NCI-H187 (cell line): Measurements from ENCODE around the gene IGSF21.

Experiments
- DNase-seq, 2 experiments: peaks; one replicate each; lab custom pipeline; 2025; lab: John Stamatoyannopoulos, UW

The IGSF21 gene

DNA sequence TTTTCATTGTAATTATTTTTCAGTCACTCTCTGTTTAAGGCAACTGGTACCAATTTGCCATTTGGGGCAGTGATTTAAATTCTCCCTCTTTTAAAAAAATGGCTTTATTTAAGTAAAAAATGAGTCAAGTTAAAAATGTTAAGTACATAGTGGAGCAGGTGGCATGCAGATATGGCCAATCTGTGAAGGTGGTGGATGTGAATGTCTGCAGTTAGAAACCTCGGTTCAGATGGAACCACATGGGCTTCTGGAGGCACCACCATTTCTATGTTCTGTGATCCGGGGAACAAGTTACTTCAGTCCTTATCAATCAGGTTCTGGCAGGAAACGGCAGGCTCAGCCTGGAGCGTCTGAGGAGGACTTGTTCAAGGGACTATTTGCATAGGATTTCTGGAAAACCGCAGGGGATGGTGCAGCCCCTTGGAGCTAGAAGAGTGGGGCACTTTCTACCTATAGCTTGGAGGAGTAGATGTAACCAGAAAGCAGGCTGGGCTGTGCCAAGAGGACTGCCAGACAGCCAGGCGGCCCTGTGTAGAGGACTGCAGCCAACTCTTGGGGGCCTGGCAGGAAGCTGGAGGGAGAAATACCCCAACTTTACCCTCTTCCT, 12.3 kb downstream of the IGSF21 start:
- DNase-seq = no peak

DNA sequence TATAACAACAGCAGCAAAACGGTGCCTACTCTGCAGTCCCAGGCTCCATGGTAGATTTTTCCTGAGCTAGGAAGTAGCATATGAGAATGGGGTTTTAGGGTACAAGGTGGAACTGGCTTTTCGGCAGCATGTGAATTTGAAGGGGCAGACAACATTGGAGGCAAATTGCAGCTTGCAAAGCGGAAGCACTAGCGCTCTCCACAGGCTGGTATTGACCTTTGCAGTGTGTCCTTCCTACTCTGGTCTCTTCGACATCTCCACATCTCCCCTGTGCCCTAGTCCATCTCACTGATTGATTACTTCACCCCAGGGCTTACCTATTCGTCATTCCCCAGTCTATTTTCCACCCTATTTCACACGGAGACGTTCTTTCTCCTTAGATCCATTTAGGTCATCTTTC, 13.0 kb downstream of the IGSF21 start:
- DNase-seq = no peak

DNA sequence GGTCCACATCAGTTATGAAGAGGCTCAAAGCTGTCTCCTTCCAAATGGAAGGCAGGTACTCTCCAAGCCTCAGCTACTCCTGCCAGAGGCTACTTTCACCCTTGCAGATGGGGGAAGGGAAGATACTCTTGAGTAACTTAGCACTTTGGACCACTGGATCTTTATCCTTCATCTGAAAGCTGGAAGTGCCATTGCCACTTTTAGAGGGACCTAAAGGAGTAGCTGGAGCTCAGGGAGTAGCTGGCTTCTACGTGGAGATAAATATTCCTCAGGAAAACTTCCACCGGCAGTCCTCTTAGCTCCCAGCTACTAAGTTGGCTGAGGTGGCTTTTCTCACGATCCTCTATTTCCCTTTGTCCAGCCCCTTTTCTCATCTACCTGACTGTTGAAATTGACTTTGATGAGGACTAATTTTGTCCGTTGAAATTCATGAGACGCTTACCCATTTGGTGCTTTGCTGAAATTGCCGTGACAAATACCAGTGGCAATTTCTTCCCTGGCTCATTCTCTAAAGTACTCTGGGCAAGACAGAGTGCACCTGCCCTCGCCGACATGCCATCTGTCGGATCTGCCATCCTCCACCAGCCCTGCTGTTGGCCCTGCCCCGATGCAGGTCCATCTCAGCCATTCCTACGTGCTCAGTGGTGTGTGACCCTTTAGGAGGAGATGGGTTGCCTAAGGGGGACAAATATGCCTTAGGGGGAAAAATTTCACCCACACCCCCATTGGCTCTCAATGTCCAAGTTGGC, 13.6 kb downstream of the IGSF21 start:
- DNase-seq = no peak

DNA sequence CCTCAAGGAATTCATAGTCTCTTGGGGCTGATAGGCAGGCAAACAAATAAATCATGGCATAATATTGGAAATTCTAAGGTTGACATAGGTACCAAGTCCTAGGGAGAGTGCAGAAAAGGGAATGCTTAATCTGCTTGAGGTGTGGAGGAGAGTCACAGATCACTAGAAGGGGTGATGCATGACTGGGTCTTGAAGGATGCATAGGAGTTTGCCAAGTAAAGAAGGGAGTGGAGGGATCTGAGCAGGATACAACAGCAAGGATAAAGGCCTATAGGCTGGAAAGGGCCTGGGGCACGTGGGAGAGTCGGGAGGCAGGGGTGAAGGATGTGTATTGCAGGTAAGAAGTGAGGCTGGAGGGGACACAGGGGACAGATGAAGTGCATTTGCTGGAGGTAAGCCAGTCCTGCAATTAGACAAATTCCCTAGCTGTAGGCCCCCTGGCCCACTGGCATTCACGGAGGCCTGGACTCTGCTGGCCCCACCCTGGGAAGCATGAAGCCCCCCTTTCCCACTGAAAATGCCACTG, 15.9 kb downstream of the IGSF21 start:
- no peak for DNase-seq

DNA sequence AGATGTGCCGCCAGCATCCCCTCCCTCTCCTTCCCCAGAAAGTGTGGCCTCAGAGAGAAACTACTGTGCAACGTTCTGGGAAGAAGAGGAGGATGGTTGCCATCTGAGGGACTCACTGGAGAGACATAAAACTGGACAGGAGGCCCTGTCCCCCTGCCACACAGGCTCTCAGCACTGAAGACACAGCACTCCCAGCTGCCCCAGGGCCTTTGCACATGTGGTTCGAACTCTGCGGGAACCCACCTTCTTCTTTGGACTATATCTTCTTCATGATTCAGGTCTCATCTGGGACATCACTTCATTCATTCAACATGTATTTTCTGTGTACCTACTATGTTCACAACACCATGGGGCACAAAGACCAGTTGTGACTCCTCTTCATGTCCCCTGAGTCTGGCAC, 17.4 kb downstream of the IGSF21 start:
- DNase-seq = no peak

DNA sequence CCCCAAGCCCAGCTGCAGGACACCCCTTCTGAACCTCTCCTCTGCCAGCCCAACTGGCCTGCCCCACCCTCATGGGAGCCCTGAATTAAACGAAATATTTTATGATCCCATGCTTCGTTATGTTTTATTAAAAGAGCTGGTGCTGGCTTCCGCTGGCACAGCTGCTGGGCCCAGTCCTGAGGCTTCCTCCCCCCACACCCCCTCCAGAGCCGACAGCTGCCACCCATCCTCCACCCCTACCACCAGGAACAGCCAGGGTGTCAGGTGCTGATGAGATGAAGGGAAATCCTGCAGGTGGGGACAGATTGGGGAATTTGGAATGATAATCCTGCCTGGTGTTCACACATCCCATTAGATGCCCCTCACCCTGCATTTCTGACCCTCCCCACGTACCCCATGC, 19.0 kb downstream of the IGSF21 start:
- DNase-seq = no peak

DNA sequence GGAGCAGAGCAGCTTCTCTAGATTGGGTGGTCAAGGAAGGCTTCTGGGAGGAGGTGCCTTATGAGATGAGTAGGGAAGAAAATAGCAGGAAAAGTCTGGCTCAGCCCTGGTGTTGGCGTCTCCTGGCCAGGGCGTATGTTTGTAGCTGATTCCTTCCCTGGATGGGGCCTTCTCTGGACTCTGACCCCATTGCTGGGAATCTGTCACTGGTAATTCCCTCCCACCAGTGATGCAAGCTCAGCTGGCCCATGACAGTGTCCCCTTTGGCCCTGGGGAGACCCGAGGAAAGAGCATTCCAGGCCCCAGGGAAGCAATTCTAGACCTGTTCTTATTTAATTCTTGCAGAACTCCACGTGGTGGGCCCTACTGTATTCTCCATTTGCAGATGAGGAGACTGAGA, 20.7 kb downstream of the IGSF21 start:
- DNase-seq = no peak

DNA sequence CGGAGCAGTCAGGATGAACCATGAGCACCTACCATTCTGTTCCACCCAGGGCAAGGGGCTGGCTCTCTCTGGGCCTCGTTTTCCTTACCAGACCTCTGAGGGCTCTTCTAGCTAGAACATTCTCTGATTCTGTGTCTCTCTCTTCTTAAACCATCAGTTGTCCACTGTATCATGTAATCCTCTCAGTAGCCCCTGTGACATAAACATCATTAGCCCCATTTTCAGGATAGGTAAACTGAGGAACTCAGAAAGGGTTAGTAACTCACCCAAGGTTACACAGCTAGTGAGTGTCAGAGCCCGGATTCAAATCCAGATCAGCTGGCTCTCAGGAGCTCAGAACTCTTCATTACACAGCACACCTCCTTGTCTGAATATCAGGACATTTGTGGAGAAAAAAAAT, 22.8 kb downstream of the IGSF21 start:
- DNase-seq = no peak

DNA sequence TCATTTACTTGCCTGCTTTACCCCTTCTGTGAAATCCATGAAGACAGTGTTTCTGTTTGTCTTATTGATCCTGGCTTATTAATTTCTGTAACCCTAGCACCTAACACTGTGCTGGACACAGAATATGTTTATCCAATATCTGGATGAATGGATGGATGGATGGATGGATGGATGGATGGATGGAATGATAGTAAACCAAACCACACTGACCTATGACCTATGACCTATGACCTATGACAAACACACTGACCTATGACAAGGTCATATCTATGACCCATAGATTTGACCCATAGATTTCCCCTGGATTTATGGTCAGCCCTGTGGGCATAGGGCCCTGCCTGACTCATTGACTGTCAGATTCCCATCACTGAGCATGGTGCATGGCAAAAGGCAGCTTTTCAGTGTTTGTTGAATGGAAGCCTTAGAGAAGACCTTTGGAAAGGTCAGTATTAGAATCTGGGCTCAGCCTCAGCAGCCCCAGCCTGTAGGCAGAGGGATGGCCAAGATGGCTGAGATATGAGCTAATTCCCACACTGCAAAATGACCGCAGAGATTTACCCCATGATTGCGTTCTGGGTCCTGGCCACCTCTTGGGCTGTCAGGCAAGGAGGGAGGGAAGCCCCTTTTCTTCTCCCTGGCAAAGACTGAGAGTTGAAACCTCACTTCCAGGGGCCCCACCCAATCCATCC, 24.6 kb downstream of the IGSF21 start:
- DNase-seq = no peak

DNA sequence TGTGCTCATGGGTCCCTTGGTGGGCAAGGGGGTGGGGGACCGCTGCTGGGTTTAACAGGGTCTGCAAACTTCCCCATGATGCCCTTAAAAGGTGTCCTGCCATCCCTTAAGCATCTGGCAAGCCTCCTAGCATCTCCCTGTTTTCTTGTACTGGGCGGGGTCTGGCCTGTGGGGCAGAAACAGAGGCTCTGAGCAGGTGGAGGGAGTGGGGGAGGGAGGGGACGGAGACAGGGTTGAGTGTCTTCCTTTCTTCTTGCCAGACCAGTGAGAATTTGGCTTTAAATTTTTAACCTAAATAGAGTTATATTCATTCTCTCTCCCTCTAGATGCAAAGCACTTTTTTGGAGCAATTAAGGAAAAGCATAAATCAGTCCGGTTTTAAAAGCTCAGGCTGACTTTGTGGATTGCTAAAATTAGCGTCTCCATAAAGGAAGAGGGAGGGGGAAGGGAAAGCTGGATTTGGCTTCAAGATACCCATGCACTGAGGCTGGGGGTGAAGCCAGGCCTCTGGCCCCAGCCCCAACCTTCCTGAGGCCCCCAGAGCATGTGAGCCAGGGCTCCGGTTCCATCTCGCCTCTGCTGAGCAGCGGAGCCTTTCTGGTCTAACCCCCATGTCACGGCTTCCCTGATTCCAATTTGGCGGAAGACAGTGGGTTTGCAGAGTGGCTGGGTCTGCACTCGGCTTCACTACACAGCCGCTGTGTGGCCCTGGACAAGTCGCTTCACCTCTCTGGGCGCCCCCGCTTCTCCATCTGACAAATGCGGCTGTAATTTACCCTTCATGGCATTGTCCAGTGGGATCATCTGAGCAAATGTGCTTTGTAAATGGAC, 25.3 kb downstream of the IGSF21 start:
- DNase-seq = no peak

DNA sequence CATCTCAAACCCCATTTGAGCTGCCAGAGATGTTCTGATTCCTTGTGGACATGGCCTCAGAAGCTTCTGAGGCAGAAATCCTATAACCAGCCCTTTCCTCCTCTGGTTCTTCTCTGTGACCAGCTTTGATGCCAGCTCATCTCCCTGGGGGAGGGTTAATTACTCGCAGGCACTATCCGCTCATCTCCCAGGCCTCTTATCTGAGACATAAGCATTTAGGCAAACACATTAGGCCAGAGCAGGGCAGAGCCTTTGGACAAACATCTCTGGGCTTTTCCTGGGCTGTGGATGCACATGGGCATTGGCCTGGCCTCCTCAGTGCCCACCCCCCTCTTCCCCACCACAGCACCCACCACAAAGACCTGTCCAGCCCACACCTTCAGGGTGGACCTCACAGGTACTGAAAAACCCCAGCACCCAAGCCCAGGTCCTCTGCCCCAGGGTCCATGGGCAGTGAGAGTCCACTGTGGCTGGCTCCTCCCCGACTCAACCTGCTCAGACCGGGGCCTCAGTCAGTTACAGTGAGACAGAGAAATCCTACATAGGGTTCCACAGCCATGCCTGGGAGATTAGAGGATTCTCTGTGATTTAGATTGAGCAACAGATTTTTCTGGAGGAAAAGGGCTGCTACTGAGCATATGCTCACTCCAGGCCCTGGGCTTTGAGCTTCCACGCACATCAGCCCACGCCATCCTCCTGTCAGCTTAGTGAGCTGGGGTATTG, 26.9 kb downstream of the IGSF21 start:
- DNase-seq = peak; percentile 44 to 59

DNA sequence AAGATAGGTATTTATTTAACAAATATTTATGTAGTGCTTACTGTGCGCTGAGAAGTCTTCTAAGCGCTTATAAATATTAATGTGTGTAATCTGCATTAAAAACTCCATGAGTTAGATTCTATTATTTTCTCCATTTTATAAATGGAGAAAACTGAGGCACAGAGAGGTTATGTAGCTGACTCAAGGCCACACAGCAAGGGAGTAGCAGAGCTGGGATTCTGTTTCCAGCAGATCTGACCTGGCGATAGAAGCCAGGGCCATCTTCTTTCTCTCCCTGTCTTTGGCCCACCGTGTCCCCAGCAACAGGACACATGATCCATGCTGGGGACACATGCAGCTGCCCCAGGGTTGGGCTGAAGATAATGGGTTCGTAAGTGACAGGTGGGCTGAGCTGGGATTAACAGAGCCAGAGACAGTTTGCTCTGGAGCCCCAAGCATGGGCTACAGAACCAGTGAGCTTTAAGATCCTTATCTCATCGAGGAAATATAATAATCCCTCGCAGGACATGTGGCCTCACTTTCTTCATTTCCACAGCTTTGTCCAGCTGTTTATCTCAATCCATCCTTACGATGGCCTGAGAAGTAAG, 30.3 kb downstream of the IGSF21 start:
- DNase-seq = no peak

DNA sequence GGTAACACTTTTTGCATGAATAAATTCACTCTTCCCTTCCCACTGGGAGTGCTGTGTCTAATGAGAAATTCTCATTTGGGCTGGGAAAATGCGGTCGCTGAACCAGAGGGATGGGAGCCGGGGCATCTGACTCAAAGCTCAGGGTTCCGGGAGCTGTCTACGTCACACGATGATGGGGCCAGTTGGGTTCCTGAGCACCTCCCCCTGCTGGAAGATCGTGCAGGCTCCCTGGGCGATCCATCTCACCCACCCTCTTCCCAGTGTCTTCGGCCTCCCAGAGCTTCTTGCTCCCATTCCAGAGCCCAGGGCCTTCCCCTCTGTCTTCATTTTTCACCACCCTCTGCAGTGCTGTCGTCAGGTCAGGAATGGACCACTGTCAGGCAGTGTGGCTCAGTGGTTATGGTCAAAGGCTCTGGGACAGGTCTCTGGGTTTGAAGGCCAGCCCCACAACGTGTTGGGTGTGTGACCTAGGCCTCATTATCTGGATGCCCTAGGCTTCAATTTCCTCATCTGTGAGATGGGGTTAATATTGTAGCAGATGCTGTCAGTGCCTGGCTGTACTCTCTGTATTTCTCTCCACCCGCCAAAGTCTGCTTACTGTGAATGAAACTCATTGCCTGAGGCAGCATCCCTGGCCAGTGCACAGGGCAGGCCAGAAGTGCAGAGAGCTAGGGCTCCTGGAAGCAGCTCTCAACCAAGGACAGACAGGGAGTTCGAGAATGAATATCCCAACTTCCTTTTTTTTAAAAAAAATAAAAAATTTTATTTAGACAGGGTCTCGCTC, 31.8 kb downstream of the IGSF21 start:
- no peak for DNase-seq

DNA sequence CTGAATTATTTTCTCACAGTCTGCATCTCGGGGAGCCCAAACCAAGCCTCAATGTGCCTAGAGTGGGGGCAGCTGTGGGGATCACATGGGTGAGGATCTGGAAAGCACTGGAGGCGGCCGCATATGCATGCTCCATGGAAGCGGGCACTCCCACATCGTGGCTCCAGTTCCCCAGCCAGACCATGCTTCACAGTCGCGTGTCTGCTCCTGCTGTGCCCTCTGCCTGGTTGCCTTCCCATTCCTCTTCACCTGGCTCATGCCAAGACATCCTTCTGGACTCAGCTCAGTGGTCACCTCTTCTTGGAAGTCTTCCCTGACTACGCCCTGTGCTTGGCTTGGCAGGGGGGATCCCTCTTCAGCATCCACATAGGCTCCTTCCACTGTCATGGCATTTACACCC, 32.8 kb downstream of the IGSF21 start:
- DNase-seq = no peak

DNA sequence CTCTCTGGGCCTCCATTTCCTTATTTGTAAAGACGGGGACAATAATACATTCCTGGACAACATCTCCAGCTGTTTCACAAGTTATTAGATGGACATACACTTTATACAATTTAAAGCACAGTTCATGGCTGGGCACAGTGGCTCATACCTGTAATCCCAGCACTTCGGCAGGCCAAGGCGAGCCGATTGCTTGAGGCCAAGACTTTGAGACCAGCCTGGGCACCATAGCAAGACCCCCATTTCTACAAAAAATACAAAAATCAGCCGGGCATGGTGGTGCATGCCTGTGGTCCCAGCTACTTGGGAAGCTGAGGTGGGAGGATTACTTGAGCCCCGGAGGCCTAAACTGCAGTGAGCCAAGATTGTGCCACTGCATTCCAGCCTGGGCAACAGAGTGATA, 34.1 kb downstream of the IGSF21 start:
- no peak for DNase-seq

DNA sequence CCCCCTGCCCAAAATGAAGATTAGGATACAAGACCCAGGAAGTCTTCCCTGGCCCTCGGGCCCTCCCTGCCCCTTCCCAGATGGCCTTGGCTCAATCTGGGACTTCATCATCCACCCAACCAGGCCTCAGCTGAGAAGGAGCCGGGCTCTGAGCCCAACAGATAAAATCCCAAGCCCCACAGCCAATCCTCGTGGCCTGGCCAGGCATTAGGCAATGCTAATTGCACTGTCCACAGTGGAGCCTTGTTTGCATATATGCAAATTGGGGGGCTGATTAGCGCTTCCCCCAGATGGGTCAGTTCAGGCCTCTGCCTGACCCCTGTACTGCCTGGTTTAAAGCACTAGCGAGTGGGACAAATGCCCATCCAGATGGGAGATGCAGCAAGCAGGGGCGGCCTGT, 34.9 kb downstream of the IGSF21 start:
- no peak for DNase-seq

DNA sequence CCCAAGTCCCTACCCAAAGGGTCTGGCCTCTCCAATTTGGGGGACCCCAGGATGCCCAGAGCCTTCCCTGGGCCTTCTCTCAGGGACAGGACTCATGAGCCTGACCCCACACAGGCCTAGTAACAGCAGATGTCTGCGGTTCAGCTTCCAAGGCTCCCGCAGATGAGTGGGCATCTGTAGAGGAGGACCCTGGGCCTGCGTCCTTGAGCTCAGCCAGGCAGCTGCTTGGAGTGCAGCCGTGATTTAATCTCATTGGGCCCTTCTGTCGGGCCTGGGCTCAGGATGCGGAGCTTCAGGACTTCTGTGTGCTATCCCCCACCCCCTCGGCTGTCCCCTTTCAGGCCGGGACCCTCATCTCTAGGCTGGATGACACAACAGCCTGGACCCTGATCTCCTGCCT, 35.4 kb downstream of the IGSF21 start:
- DNase-seq = no peak

DNA sequence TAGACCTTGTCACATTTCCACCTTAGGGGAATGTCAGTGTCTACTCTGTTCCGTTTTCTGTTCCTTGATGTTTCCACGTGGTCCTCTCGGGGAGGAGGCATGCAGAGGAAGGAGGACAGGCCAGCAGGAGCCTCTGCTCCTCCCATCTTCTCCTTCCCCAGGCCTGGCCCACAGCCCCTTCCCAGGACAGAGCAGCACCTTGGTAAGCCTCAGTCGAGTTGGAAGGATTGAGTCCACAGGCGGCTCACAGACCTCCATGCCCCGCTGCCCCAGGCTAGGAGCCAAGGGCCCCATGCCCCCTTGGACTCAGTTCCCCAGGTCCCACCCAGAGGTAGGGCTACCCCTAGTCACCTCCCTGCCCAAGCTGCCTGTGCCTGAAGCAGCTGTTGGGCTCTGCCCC, 36.5 kb downstream of the IGSF21 start:
- no peak for DNase-seq

DNA sequence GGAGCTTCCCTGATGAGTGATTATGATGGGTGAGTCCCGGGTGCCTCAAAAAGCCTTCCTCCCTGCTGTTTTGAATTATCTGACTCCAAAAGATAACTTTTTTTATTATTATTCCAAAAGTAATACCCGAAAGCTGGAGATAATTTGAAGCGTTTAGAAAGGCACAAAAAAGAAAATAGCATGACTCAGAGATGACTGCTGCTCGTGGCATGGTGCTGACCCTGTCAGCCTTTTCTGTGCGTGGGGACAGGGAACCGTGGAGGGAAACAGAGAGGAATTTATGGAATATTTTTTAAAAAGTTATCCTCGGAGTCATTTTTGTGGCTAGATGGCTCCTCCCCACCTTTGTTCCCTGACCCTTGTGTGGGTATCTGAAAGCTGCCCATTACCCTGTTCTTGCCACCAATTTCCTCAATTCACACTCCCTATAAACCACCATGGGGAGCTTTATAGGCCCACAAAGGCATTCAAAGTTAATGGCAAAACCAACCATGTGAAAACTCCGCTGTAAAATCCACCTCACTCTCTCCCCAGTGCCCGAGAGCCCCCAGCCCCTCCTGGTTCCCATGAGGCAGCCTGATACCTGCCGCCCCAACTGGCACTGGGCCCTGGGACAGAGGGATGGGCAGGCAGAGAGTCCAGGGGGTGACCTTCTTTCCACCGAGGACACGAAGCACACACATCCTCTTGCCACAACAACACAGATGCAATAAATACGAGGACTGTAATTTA, 37.5 kb downstream of the IGSF21 start:
- no peak for DNase-seq
